ENCODE data around the gene MAST4. TPM values are rescaled to one million over a fixed set of nuclear protein-coding genes. Genes with fewer than 3 reads are reported as not detected.

Gene MAST4
- total RNA-seq, 1 donor: 23.2 TPM

GRCh38 chr5:67061511-67061910 lies 465.3 kb downstream of the MAST4 start:
- H3K4me3 ChIP-seq (ENCODE audit: low read depth, low read length): no peak overlapping the region
- TF ChIP-seq CTCF (IDR thresholded peaks at IDR 0.05; ENCODE audit: insufficient read depth, low read length): no peak
- no peak for DNase-seq (ENCODE audit: low read depth)

- TF ChIP-seq CTCF (IDR thresholded peaks at IDR 0.05; ENCODE audit: insufficient read depth, low read length): no peak
- H3K4me3 ChIP-seq (ENCODE audit: low read depth, low read length): no peak overlapping the region
- no peak for DNase-seq (ENCODE audit: low read depth)
Observed at GRCh38 chr5:67063055-67063454, 466.9 kb downstream of the MAST4 start.

- no peak overlapping the region for H3K4me3 ChIP-seq (ENCODE audit: low read depth, low read length)
- DNase-seq (ENCODE audit: low read depth): peak; percentile 26
- TF ChIP-seq CTCF (IDR thresholded peaks at IDR 0.05; ENCODE audit: insufficient read depth, low read length): no peak
Observed at GRCh38 chr5:67063791-67064190, 467.6 kb downstream of the MAST4 start.

DNA sequence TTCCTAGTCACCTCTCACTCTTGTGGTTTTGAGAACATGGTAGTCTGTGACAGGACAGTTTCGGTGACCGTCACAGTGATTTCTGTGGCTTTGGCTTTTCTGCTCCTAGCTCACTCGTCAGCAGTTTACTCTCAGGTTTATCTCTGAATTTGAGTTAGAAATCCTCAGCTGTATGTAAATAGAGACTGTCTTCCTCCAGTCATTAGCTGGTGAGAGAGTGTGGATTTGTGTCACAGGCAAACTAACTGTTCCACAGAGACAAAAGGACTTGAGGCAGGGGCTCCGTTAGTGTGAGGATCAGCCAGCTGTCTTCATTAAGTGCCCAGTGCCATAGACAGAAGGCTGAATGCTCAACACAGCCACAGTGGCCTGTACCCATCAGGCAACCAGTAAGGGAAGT lies 469.0 kb downstream of the MAST4 start:
- no peak for DNase-seq (ENCODE audit: low read depth)
- no peak for TF ChIP-seq CTCF (IDR thresholded peaks at IDR 0.05; ENCODE audit: insufficient read depth, low read length)
- H3K4me3 ChIP-seq (ENCODE audit: low read depth, low read length): no peak overlapping the region

DNA sequence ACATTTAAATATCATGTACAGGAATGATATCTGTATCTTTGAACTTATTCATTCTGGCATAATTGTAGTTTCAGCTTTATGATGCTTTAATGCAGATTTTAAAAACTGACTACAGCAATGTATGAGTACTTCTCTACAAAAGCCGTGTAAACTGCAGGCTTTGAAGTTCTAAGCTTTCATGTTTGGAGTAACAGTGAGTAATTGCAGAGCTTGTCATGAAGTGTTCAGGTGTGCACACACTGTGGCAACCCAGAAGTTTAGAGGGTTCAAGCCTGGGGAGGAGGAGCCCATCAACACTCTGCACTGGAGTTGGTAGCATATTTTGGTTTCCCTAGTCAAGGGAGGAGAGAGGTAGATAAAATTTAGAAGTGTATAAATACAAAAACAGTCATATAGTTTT lies 469.5 kb downstream of the MAST4 start:
- H3K4me3 ChIP-seq (ENCODE audit: low read depth, low read length): no peak overlapping the region
- no peak for TF ChIP-seq CTCF (IDR thresholded peaks at IDR 0.05; ENCODE audit: insufficient read depth, low read length)
- no peak for DNase-seq (ENCODE audit: low read depth)

- TF ChIP-seq CTCF (IDR thresholded peaks at IDR 0.05; ENCODE audit: insufficient read depth, low read length): no peak
- no peak overlapping the region for H3K4me3 ChIP-seq (ENCODE audit: low read depth, low read length)
- DNase-seq (ENCODE audit: low read depth): peak; percentile 36
Observed at GRCh38 chr5:67066815-67067214, 470.6 kb downstream of the MAST4 start.

DNA sequence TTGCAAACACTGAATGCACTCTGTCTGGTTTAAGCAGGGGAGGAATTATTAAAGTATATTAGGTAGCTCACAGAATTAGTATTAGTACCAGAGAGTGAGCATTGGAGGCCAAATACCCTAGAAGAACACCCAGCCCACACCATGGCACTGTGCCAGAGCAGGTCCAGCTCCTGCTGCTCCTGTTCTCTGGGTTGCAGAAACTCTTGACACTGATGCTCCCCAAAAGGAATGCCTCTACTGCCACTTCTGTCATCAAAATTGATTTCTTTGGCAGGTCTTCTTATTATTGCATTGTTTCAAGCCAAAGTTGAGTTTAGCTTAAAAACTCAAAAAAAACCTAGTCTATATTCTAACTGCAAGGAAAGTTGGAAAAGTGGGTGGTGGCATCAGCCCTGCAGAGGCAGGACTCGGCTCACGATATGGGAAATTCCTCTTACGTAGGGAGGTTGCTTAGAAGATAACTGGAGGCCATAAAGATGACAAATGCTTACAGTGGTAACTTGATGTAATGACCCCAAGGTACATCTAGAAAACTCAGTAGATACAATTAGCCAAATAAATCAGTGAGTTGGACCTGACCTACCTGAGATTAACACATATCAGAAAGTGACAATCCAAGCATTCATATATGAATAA lies 477.0 kb downstream of the MAST4 start:
- no peak for TF ChIP-seq CTCF (IDR thresholded peaks at IDR 0.05; ENCODE audit: insufficient read depth, low read length)
- H3K4me3 ChIP-seq (ENCODE audit: low read depth, low read length): no peak overlapping the region
- DNase-seq (ENCODE audit: low read depth): no peak

Data from fibroblast of the aortic adventitia (primary cell).